Activated gamma-delta T cell treated with Interleukin-2 at 50 U/mL for 16 hours (primary cell): Measurements from ENCODE around the gene SOX6.

Experiments
- DNase-seq: peaks from one replicate; pipeline ENCODE4 v3.0.0-alpha.2; 2020

SOX6 gene

DNA sequence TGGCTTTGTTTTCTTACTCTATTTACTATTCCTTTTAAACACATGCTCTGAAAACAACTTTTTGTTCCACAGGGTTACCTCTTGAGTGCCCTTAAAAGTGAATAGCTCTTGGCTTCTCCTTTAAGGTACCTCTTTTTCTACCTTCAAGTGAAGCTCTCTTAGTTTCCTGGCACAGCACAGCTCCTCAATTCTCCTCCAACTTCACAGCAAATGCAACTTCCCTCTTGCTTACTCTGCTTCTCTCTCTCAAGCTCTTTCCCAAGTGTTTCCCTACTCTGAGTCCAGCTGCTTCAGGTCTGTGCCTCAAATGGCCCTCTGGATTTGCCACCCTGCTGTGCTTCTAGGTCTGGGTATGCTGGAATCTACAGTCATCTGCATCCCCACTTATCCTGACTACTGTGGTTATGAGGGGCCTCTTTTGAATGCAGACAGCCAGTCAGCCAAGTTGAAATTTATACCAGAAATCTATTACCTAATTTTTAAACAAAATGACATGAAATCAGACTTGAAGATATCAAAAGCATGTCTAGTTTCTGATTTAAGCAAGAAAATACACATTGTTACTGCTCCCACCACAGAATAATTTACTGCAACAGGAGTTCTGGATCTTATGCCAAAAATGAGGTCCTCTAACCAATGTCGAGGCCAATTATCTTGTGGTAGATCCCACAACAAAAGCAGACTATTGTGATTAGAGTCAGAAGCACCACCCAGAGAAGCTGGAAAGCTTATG is 371.1 kb downstream of the SOX6 start:
- DNase-seq, result no peak

DNA sequence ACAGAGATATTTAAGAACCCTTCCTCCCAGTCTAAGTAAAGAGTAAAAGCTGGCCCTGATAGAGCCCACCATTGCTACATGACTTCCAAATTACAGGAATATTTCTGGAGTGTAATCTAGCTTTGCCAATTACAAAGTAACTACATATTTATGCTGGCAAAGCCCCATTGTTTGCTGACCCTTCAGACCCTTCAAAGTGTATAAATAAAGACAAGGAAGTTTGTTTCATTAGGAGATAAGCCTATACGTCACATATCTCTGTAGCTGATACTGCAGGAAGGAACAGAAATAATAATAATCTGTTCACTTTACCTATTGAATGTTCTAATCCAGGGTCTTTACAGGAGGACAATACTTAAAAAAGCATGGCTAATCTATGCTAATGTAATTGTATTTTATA is 375.1 kb downstream of the SOX6 start:
- no peak for DNase-seq

DNA sequence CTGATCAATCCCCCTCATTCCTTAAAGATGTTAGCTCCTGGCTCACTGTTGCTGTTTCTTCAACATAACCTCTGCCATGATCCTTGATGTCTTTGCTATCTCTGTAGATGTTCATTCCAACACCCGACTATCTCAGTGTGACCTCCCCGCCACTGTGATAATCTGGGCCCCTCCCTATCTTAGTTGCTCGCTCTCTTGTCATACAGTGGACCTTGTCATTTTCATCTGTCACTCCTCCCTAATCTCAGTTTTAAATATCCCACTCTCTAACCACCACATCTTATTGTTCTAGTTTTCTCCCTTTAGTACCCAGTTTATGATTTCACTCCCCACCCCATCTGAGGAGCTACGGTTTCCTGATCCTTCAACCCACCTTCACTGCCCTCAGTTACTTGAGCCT is 379.2 kb downstream of the SOX6 start:
- no peak for DNase-seq

DNA sequence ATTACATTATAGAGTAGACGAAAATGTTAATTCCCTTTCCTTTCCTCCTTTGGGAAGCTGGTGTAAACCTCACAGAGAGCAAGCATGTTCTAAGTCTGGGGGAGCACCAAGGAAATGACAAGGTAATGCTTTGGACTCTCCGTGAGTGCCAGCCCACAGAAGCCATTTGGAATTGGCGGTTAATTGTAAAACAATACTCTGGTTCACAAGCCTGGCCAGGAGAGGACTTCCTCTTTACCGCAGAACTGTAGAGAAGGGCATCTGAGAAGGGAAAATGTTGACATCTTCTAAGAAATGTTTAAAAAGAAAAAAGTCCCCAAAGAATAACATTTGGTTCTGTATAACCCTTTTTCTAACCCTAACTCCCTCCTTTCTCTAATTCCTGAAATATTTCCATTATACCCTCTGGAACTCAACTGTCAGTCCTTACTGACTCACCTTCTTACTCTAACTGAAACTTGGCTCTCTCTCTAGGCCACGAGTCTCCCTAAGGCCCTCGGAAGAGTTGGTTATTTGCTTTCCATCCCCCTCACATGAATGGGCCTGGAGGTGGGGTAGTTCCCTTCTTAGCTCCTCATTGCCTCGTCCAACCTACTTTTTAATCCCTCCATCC is 379.8 kb downstream of the SOX6 start:
- no peak for DNase-seq

DNA sequence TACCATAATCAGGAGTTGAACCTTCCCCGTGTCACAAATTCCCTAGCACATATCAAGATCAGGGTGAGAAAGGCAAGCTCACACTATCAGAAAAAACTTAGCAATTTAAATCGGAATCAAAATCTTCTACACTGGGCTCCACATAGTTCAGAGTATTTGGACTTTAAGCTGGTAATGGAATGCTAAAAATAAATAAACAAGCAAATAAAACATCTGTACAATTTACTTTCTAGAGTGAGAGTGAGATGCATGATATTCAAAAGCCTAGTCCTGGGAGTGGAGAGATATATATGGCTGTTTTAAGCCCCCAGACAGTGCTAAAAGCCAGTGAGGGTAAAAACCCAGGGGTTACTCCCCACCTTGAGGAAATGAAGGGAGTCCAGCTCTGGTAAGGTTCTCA is 380.6 kb downstream of the SOX6 start:
- DNase-seq, result no peak

DNA sequence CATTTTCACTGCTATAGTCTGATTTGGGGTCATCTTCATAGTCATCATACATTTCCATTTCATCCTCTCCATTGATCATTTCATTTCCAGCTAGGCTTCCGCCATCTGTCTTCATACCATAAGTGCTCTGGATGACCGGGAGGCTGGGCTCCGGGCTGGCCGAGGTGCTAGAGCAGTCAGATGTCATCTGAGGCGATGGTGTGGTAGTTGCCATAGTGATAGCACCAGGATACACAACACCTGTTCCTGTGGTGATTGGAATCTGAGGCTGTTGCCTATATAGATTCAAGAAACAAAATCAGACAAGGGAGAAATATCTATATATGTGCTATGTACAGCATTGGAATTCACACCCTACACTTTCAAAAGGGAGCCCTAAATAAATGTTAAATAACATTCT is 383.5 kb downstream of the SOX6 start:
- DNase-seq, result no peak

DNA sequence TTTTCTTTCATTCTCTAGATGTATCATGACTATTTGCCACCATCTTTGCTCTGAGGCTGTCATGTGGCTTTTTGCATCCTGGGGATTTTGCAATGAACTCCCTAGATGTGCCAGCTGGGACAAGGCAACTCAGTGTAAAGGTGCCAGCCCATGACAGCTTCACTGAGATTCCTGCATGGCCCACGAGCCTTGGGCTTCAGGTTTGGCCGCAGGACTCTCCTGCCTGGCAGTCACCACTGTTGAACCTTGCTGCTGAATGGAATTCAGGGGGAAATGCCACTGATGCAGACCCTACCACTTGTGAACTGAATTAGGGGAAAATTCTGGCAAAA is 385.2 kb downstream of the SOX6 start:
- no peak for DNase-seq

DNA sequence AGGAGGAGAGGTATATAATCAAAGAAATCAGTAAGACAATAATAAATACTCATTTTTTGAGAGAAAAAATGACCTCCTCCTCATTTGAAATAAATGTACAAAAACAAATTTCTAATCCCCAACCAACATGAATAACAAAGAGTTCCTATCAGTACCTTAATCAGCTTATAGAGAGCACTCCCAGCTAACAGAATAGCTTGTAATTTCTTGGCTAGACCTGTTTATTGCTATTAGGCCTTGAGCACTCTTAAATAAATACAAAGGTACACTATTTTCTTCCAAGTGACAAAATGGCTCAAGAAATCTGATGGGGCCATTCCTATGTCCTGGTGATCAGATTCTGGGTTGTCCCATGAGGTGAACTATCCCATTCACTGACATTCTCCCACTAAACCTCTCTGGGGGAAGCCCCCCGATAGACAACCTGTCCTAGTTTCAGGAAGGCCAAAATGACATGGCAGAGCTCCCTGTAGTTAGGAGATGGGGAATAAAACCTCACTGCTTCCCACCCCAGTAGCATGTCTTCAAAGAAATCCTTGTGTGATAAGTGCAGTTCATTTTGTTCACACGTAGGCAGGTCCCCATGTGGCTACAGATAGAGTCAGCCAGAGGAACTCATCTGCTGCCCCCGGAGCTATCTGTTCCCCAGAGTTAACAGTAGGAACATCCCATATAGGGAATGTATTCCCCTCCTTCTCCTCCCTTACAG is 385.7 kb downstream of the SOX6 start:
- DNase-seq, result no peak

DNA sequence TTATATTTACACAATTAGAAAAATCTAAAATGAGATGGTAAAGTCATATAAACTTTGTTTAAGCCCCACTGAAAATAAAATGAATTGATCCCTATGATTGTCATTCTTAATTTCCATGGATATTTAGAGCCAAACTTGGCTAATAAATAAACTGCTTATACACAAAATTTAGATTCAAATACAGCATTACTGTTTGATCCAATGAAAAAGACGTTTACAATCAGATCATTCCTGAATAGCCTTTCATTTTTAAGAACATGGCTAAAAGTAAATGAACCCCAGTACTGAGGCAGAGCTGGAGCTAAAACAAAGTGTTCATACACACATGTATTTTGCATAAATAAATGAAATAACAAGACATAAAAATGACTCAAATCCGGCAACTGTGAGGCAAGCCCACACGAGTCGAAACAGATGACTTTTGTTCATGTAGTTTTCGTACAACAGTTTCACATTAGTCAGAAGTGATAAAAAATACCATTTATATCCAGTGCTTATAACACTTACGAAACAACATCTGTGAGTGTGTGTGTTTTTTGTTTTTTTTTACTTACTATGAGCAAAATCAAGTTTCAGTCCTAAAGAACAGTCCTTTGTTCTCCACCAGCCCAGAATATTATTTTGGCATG is 386.5 kb downstream of the SOX6 start:
- DNase-seq, result no peak

DNA sequence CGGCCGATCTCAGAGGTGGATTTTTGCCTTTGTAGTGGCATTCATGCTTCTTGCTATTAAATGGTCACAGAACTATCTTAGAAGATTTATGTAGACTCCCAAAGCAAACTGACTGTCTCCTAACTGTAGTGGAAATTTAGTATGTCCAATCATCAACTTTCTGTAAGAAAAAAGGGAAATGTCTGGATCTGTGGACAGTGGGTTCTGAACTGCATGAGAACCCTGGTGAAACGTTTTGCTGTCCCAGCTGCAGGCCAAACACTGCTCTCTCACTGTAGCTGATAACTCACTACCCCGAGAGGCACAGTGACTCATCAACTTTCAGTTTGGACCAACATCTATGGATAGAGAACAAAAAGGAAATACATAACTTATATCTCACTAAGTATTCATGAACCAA is 387.1 kb downstream of the SOX6 start:
- DNase-seq, result no peak

DNA sequence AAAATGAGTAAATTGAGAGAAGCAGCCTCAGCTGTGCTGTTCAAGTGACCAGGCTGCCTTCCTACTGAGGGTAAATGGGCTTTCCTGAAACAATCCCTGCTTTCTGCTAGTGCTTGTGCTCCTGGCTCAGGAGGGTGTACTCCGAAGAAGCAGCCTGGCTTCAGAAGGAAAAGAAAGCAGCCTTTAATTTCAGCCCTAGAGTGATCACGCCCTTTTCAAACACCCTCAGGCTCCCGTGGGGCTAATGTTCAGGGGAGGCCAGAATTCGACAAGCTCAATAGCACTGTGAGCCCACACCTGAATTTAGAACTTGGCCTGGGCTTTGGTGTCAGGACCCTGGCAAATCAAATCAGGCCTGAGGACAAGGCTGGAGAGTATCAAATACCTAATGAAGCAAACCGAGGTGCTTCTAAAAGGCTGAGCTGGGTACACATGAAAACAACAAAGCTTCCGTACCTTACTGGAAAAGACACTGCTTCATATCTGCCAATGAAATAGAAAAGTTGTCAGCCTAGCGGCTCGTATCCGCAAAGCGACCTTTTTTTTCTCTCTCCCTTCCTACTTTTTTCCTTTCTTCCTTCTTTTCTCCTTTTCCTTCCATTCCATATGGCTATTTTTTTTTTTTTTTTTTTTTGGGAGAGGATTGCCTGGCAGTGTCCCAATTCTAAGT is 387.8 kb downstream of the SOX6 start:
- no peak for DNase-seq

DNA sequence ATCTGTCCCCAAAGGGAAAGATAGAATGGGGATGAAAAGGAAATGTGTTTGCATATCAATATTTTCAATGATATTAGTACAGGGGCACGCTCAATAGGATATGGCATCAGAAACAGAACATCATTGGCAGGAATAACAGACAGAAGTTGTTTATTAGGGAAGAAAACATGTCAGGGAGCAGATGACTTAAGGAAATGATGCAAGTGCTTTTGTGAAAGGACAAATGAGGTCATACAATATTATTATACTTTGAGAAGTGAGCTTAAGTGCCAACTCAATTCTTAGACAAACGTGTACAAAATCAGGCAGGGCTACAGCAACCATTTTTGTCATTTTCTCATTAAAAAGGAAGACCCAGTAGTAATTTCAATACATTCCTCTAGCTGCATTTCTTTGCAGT is 388.4 kb downstream of the SOX6 start:
- DNase-seq, result no peak

DNA sequence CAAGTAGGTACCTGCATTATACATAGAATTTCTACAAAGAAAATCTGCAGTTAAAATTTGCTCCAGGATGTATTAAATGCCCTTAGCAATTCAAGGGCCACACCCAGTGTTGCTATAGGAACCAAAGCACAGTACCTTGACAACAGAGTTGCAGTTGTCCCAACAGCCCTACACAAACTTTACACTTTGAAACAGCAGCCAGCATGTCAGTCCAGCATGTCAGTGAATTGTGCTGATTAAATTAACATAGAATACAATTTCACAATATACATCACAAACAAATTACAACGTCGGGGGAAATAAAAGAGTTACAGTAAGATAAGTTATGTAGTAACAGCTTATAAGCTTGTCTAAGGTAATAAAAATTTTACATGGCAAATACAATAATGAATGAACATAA is 389.2 kb downstream of the SOX6 start:
- DNase-seq, result no peak

DNA sequence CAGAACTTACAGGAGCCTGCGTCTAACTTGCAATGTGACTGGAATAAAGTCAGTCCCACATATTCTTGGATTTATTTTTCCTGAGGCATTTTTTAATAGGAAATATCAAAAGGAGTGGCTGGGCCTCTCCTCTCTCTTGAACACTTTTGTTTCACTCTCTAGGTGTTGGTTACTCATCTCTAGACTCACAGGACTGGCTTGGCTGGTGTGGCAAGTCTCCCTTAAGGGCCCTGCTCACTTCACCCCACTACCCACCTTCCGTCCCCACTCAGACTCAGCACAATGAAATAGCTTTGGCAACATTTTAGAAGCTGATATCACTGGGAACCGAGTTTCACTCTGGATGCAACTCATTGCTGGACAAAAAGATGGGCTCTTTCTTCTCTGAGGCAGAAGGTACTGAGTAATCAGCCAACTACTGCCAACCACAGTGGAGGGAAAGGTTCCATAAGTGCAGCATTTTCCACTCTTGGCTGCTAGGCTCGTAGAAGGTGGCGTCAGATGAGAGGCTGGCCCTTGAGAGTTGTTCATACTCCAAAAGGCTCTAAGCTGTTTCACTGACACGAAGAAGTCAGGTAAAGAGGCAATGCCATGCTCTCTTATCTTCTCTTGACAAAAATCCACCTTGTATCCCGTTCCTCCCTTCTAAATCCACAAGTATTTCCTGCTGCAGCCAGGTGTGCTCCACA is 390.6 kb downstream of the SOX6 start:
- no peak for DNase-seq

DNA sequence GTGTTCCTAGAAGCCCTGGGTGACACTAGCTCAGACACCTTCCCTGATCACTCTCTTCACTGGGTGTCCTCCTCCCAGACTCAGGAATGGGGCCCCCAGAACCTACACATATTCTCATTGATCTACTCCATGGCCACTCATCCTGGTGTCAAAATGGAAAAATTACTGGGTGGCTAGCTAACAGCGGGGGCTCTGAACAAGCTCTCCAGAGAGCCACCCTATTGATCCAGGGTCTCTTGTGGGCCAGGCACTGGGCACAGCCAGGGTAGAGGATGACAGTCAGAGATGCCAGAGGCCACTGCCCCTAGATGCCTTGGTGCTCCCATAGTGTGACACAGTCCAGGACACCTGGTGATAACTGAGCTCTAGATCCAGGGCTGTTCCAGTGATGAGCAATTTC is 393.1 kb downstream of the SOX6 start:
- no peak for DNase-seq

DNA sequence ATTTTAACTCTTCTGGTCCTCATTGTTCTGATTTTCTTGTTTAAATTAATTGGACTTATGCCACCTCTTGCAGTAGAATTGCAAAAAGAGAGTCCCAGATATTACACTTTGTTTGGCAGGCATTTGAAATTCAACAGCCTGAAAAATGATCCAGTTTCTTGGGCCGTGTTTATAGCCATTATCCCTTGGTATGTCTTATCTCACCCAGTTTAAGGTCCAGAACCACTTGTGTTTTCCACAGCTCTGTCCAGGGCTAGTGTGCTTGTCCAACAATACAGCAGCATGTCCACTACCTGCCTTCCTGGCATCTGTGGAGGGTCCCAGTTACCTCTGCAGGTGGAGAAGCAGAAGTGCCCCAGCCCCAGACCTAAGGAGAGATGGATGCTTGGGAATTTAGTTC is 397.4 kb downstream of the SOX6 start:
- DNase-seq, result no peak

DNA sequence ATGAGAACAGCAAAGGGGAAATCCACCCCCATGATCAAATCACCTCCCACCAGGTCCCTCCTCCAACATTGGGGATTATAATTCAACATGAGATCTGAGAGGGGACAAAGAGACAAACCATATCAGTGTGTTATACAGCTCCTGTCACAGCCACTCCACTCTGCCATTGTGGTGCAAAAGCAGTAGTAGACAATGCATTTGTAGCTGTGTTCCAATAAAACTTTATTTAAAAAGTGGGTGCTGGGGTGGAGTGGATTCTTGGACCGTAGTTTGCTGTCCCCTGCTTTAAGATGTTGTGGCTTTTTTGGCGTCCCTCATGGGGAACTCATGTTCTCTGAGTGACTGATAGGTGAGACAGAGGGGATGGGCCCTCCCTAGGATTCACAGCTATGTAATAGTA is 399.1 kb downstream of the SOX6 start:
- DNase-seq, result no peak

DNA sequence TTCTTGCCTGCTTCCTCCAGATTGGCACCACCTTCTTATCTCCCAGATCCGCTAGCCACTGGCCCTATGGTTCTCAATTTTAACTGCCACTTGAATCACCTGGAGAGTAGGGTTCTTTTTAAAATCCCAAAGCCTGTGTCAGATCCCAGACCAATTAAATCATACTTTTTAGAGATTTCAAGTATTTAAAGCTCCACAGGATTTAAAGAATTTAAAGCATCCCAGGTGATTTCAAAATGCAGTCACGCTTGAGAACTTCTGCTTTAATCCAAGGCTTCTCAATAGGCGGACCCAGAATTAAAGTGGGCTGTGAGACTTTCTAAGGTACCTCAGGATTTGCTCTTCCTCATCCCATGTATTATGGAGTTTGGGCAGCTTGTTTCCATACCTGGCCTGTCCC is 400.0 kb downstream of the SOX6 start:
- DNase-seq, result no peak

DNA sequence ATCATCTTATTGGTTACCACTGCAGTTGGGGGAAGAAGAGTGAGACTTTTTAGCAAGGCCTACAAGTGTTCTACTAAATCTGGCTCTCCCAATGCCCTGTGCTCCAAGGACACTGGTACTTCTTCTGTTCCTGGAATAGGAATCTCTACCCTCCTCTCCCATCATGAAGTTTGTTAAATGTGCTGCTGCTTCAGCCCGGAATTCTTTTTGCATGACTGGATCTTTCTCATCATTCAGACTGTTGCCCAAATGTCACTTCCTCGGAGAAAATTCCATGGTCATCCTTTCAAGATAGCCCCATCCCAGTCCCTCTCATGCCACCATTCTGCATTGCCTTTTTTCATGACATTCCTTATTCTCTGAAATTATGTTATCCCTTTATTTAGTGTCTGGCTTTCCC is 400.8 kb downstream of the SOX6 start:
- DNase-seq, result no peak

DNA sequence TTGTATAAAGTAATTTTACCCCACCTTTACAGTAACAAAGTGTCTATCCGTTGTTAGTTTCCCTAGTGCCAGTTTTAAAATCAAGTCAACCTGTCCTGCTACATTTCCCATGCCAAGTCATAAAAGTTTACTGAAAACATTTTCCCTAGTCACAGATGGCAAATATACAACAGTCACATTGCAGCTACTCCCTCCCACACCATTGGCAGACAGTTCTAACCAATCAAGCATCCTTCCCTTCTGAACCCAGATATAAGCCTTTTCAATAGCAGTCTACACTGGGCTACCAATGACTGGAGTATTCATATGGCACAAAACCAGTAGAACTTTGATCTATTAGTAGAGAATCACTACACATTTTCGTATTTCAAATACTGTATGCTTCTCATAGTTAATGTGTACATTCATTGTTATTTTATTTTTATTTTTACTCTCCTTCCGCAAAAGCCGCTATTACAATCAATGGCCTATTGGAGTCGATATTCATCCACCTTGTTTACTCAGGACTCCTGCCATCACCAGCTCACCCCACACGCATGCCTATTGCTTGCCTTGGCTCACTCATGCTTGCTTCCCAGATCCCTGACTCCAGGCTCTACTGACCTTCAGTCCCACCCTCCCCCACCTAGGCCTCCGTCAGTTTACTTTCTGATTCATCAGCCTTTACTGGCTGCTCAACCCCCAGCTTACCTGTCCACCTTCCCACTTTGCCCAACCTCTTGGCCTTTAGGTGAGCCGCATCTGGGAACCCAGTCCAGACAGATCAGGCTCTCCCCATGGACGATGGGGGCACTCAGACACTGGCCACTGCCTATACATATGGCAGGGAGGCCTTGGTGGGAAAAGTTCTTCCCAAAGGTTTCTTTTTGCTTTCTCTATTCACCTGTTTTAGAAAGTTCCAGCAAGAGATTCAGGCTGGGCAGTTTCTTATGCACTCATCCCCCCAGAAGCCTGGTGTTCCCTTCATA is 408.4 kb downstream of the SOX6 start:
- no peak for DNase-seq

DNA sequence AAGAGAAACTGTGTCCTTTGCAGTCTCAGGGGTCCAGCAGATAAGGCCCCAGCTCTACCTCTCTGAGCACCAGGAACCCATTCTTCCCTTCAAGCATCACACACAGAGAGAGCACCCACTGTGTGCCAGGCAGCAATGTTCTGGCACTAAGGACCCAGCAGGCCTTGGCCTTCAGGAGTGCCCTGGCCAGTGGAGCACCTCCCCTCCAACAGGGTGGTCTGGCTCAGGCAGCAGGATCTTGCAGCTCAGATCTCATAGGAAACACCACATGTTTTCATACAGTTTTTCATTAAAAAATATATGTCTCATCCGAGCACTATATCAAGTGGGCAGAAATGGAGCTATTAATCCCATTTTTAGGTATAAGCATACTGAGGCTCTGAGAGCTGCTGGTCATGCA is 410.6 kb downstream of the SOX6 start:
- DNase-seq, result no peak

DNA sequence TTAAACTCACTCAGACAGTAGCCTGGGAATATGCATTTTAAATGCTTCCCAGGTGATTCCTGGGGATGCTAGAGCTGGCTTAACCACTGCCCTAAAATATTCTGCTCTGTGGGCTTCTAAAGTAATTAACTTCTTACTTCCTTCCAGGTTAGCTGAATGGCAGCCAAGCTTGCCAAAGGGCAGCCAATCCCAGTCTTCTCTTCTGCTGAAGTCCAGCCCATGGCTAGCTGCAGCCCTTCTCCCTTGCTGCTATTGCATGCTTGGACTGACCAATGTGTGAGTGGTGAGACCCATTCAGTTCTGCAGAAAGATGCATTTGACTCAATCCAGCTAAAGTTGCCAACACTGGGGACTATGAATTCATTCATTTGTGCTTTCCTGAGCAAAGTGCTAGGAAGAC is 411.9 kb downstream of the SOX6 start:
- no peak for DNase-seq
